A673 (cell line): ENCODE measurements around the gene NME9.

Experiments
- CTCF ChIP-seq: fragments of 300-800, 200-600 bp; sonication (generic); conservative IDR thresholded peaks from 2 replicates; pipeline ENCODE4 v1.5.1; 2017; ENCODE audit warnings: low read depth, mild to moderate bottlenecking, antibody characterized with exemption, low read length, moderate library complexity, mixed read lengths
- EZH2 ChIP-seq: fragments of 200-600 bp; sonication (generic); IDR thresholded peaks from 2 replicates; pipeline ENCODE4 v1.6.1; 2017; ENCODE audit warnings: borderline replicate concordance, low read depth, mild to moderate bottlenecking, mixed read lengths, antibody characterized with exemption, low read length; ENCODE audit not compliant: poor library complexity, severe bottlenecking

- TF ChIP-seq CTCF (no peak), EZH2 (no peak)
Measured at GRCh38 chr3:138297876-138298275, 31.8 kb downstream of the NME9 start.
